Dermis blood vessel endothelial cell (primary cell): ENCODE data around the gene USP22. TPM values are rescaled to one million over a fixed set of nuclear protein-coding genes. Genes with fewer than 3 reads are reported as not detected.
"Not testable (repeated sequence)": the region's sequence is repeated elsewhere in the genome, so short reads cannot be mapped to it uniquely, and the experiment has no call there.

ENCODE experiments used
- DNase-seq: peaks from one replicate; pipeline ENCODE4 v3.0.0; 2010
- total RNA-seq: library from RNA; depleted of rRNA; stranded (reverse); fragments of >200 nt; gene quantifications from 2 replicates; pipeline ENCODE4 v1.2.3, GENCODE V29; 2014

Gene USP22
- total RNA-seq = 342 TPM in 2 replicates

DNA sequence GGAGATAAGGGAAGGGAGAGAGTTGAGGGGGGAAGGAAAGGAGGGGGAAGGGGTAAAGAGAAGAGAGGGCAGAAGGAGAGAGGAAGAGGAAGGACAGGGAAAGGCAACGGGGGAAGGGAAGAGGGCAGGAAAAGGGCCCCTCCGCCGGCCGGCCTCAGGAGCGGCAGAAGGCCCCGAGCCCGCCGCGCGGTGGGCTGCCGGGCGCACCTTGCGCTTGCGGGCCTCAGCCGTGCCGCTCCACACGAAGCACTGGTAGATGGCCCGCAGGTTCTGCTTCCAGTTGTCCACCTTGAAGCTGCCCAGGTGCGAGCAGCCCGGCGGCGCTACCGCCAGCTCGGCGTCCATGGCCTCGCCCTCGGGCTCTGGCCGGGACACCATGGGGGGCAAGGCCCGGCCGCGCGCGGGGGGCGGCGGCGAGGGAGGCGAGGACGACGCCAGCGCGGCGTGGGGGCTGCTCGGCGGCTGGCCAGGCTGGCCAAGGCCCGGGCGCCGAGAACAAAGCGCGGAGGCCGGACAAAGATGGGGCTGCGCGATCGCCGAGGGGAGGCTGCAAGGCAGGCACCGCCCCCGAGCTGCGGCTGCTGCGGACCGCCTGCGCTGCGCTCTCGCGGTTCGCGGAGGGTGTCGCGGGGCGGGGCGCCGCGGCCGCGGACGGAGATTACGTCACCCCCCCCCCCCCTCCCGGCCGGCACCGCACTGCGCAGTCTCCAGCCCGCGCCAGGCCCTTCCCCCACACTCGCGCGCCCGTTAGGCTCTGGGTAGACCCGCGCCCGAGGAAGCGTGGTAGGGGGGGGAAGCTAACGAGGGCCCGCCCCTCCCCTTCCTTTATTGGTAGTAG lies at the start of gene USP22:
TSS of gene USP22 (minus strand) at position 554 of the 838 bp plus-strand sequence. CDS start at position 378, 176 bp downstream.
- DNase-seq = no peak

DNA sequence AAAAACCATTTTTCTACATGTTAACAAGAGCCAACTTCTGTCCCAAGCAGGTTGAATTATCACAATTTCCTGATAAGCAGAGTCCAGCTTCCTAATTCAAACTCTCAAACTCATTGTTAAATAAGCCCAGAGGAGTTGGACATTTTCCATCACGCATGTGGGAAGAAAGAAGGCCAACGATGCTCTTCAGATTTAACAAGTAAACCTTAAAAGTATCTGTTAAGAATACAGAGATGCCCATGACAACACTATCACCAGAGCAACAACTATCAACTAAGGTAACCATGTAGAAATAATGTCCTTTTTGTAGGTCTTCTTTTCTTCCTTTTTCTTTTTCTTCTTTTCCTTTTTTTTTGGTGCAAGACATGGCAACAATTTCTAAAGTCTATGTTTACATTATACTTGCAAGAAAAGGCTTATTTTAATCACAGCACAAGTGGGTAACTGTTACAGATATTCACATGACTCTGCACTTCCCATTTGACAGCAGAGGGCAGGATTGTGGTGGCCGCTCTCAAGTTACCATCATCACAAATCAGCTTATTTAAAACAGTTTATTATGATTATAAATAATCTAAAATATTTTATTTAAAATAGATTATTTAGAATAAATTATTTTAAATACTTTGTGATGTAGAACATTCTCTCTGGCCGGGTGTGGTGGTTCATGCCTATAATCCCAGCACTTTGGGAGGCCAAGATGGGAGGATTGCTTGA lies 48.2 kb upstream of the USP22 start:
- DNase-seq = no peak

DNA sequence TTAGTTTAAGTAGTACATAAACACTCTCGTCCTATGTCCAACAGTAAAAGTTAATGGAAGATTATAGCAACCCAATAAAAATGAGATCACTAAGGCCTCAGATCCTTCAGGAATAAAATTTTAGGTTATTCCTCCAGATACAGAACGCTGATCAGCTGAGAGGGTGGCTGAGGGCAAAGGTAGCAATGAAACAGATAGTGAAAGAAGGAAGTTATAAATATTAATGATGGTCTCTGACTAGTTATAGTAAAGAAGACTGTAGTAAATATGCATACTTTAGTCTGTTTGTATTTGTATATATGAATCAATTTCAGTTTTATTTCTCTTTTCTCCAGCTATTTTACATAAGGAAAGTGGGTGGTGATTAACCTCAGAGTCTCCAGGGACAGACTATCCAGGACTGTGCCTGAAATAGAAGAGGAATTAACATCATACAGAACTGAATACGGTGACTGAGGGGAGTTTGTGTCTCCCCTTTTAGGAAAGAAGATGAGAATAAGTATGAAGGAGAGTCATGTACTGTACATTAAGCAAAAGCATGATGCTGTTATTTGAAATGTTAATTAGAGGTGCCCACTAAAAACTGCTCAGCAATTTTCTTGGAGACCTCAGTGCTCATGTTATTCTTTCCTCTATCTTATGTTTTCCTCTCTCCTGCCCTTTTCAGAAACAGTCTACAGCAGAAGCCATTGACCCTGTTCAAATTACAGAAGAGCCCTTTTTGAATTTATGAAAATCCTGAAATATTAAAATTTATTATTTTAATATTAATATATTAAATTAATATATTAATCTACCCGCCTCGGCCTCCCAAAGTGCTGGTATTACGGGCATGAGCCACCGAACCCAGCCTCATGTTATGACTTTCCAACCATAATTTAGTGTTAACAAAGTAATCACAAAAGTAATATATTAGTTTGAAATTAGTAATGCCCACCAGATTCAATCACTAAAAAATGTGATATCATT lies 47.4 kb upstream of the USP22 start:
- no peak for DNase-seq

DNA sequence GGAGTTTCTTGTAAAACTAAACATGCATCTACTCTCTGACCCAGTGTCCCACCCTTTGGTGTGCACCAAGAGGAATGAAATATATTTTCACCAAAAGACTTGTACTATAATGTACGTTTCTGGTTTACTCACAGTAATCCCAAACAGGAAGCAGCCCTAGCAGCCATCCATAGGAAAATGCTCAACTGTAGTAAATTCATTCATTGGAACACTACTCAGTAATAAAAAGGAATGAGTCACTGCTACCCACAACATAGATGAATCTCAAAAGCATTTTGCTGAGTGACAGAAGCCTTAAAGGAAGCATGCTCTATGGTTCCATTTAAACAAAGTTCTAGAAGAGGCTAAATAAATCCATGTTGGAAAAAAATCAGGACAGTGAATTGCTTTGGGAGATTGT lies 46.3 kb upstream of the USP22 start:
- no peak for DNase-seq

DNA sequence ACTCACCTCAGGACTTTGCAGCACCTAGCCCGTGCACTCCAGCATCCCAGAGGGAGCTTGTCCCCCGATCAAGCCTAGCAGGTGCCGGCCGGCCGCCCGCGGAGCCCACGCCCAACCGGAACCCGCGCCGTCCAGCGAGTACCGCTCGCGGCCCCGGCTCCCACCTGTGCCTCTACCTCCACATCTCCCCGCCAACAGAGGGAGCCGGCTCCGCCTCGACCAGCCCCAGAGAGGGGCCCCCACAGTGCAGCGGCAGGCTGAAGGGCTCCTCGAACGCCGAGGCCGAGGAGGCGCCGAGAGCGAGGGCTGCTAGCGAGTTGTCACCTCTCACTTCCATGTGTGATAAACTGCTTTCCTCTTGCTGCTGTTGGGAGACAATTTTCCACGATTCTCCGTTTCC lies 42.9 kb upstream of the USP22 start:
- DNase-seq = no peak

DNA sequence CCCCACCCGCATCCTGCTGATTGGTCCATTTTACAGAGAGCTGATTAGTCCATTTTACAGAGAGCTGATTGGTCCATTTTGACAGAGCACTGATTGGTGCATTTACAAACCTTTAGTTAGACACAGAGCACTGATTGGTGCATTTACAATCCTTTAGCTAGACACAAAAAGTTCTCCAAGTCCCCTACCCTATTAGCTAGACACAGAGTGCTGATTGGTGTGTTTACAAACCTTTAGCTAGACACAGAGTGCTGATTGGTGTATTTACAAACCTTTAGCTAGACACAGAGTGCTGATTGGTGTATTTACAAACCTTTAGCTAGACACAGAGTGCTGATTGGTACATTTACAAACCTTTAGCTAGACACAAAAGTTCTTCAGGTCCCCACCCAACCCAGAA lies 42.5 kb upstream of the USP22 start:
- not testable (repeated sequence) for DNase-seq

DNA sequence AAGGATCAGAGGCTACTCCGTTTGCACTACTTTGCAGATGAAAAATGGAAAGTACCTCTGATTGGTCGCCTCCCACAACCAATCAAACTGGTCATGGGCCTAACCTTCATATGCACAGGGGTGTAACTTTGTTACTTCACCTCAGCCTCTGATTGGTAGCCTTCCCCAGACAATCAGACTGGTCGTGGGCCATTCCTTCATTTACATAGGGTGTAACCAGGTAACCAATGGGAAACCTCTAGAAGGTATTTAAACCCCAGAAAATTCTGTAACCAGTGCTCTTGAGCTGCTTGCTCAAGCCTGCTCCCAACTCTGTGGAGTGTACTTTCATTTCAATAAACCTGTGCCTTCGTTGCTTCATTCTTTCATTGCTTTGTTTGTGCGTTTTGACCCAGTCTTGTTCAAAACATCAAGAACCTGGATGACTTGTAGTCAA lies 39.2 kb upstream of the USP22 start:
- DNase-seq = no peak

DNA sequence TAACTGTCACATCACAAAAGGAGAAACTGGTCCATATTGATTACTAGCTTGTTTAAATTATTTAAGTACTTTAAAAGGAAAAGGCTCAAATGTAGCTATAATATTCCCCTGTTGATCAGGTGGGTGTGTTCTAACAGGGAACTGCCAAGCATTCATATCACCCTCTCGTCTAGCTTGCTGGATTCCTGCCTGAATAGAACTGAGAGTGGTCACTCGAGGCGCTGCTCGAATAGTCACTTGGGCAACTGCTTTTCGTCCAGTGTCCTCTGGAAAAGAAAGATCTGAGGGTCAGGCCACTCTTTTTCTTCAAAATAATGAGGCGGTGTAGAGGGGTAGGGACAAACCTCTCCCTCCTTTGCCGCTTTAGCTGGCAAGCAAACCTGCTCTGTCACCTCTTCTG lies 36.4 kb upstream of the USP22 start:
- DNase-seq = no peak

DNA sequence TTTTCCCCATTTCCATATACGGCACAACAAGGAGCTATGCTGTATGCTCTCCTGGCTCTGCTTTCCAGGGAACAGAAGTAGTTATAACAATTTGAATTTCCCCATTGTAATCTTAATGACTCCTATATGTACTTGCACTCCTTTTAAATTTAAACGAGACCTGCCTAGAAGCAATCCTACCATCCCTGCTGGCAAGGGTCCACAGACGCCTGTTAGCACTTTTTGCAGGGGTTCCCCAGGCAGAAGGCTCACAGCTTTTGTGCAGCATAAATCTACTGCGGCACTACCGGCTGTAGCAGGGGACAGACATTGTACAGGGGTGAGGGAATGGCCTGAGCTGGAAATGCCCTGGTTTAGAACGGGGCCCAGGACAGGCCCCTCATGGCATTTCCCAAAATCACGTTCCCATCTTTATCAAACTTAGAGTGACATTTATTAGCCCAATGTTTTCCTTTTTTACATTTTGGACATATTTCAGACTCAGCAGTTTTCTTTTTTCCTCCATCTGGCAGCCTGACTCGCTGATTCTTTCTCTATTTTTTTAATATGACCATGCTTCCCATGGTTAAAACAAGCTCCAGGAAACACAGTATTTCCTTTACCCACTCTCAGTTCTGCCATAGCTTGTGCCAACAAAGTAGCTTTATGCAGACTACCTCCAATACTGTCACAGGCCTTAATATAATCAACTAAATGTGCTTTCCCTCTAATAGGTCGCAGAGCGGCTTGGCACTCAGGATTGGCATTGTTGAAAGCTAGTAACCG lies 35.4 kb upstream of the USP22 start:
- no peak for DNase-seq

DNA sequence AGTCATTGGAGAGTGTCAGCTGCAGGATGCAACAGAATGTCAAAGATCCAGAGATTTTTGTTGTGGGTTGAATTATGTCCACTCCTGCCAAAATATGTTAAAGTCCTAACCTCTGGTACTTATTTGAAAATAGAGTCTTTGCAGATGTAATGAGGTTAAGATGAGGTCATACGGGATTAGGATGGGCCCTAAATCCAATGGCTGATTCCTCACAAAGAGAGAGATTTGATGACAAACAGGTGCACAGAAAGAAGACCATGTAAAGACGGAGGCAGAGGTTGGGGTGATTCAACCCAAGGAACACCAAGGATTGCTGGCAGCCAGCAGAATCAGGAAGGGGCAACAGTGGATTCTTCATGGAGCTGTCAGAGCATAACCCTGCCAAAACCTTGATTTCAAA lies 34.5 kb upstream of the USP22 start:
- no peak for DNase-seq

DNA sequence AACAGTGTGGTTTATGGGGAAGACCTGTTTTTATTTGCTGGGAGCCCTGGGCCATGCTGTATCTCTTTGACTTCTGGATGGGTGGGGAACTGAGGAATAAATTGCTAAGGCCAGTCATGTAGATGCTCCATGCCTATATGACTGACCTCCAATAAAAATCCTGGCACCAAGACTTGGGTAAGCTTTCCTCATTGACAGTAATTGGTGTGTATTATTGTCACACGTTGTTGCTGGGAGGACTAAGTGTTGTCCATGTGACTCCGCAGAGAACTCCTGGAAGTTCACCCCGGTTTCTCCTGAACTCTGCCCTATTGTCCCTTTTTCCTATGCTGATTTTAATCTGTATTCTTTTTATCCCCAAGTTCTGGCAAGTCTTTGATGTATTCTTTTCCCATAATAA lies 33.4 kb upstream of the USP22 start:
- DNase-seq = no peak

DNA sequence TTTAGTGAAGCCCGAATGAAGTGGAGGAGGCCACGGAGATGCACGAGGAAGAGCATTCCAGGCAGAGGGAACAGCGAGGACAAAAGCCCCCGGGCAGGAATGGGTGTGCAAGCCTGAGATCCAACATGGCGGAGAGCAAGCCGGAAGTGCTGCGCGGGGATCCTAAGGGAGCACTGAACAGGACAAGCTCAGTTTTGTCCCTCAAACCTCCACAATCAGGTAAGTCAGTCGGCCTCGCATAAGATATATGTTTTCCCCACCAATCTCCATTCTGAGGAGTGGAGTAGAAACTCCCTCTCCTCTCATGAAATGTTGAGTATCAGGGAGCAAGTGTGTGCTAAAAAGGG lies 32.9 kb upstream of the USP22 start:
- no peak for DNase-seq

DNA sequence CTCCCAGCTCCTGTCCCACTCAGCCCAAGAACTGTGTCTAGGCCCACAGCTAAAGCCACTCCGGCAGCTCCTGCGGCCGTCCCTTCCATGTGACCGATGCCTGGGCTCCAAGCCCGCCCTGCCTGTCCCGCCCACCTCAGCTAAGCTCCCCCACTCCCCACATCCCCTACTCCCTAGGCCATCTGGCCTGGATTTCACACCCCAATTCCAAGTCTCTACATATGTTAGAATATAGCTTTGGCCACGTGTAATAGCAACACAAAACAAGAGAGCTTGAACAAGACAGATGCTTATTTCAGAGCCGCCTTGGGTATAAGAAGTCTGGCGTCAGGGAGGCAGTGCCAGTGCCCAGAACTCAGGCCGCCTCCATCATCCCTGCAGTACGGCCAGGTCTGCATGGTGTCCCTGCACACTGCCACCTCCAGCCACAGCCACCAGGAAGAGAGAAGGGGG lies 30.0 kb upstream of the USP22 start:
- no peak for DNase-seq

DNA sequence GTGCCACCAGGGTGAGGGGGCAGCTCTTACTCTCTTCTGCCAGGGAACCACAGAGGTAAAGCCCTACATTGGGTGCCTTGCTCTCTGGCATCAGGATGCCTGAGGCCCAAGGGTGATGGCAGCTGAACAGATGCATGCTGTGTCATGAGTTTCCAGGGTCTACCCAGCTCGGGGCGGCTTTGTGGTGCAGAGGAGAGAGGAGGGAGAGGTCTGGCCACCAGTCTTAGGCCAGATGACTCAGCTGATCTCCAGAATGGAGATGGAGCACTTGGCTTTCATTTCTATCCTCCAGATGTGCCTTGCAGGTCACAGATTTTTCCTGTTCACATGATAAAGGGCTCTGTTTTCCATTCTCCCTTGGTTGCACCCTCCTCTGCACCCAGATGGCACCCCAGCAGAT lies 23.6 kb upstream of the USP22 start:
- DNase-seq = no peak

DNA sequence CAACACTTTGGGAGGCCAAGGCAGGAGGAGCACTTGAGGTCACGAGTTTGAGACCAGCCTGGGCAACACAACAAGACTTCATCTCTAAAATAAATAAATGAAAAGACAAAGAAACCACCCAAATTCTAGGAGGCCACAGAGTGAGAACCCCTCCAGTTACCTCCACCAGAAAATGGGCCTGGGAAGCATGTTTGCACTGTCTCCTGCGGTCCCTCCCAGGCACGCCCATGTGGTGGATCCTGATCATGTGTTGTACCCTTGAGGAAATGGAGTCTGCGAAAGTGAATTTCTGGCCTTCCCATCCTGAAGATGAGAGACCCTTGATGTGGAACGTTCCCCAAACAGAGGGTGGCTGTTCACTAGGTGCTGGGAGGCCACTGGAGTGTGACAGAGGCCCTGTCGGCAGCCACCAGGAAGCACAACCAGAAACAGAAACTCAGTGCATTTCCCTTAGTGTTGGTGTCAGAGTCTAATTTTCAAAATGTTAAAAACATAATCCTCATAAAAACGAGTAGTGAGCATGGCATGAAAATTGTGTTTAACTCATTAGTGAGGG lies 19.2 kb upstream of the USP22 start:
- no peak for DNase-seq

DNA sequence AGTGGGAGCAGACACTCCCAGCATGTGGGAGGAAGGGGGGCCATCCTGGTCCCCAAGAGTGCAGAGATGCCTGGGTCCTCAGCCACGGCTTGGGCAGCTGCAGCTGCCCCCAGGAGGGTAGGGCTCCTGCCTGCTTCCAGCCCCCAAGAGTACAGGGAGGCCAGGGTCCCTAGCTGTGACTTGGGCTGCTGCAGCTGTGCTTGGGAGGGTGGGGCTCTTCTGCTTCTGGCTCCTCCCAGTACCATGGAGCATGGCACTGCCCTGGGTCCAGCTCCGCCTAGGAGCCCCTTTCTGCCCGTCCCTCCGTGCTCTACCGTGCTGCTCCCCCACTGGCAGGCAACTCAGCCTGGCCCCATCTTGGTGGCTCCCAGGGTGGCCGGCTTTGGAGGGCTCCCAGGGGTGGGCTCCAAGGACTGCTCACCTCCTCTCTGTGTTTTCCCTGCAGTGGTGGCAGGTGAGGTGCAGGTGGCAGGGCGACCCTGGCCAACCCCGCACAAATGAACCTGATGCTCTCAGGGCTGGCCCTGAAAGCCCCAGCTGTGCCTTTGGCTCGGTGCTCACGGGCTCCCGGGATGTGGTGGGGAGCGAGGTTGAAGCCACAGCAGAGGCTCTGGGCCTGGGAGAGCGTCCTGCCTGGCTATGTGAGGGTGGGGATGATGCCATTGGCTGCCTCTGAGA lies 18.5 kb upstream of the USP22 start:
- DNase-seq = no peak

DNA sequence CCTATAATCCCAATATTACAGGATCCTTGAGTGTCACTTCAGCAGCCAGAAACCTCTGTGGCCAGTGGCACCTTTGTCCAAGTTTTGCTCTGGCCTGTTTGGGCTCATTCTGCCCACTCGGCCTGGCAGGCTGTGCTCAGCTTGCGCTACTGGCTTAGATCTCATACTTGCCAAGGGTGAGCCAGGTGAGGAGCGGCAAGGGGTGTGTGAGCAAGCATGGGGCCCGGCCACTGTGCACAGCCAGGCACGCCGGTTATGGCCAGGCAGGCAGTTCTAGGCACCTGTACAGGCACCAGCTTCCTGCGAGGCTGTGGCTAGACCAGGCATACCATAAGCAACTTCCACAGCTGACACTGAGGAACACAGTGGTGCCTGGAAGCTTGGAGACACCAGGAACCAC lies 16.9 kb upstream of the USP22 start:
- DNase-seq = no peak

DNA sequence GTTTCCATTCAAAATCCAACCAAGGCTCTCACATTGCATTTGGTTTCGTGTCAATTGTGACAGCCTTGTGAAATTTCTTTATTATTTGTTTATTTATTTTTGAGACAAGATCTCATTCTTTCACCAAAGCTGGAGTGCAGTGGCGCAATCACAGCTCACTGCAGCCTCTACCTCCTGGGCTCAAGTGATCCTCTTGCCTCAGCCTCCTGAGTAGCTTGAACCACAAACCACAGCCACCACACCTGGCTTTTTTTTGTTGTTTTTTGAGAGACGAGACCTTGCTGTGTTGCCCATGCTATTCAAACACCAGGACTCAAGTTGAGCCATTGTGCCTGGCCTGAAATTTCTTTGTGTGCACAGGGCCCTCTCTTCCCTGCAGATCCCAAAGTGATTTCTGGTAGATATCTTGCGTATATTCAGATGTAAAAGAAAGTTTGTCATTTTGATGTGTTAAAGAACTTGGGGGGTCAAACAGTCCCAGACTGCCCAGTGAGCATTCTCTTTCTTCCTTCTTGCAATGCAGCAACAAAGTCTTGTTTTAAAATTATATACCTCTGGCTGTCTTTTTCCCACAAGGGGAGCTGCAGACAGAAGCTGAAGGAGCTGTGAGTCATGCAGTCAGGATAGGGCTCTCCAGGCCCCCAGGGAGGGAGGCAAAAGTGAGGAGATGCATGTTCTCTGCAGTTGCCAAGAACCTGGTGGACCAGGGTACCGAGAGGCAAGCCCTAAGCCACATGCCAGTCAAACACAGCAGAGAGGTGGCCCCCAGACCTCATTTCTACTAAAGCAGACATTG lies 15.5 kb upstream of the USP22 start:
- no peak for DNase-seq

DNA sequence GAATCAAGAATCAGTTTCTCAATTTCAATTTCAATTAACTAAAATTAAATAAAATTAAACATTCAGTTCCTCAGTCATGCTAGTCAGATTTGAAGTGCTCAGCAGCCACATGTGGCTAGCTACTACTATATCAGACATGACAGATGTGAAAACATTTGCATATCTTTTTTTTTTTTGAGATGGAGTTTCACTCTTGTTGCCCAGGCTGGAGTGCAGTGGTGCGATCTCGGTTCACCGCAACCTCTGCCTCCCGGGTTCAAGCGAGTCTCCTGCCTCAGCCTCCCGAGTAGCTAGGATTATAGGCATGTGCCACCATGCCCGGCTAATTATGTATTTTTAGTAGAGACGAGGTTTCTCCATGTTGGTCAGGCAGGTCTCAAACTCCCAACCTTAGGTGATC lies 10.2 kb upstream of the USP22 start:
- DNase-seq = not testable (repeated sequence)

DNA sequence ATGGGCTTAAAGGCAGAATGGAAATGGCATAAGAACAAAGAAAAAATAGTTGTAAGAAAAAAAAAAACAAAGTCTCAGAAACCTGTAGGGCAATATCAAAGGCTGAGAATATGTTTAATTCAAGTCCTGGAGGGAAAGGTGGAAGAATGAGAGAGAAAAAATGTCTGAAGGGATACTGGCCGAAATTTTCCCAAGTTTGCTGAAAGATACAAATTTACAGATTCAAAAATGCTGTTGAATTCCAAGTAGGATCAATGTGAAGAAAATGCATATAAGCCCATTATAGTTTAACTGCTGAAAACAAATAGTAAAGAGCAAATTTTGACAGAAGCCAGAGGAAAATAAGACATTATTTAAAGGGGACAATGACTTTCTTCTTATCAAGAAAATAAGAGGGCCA lies 6.6 kb upstream of the USP22 start:
- no peak for DNase-seq
